Fibroblast of villous mesenchyme (primary cell): ENCODE data around the gene SLC6A3. TPM values are rescaled to one million over a fixed set of nuclear protein-coding genes. Genes with fewer than 3 reads are reported as not detected.

ENCODE experiments used
- DNase-seq: peaks from one replicate; pipeline ENCODE4 v3.0.0-alpha.2; 2010; ENCODE audit warnings: low read depth
- H3K4me3 ChIP-seq: 2 replicates; pipeline ENCODE4 v1.5.1; 2011; ENCODE audit warnings: low read depth, mild to moderate bottlenecking, low read length
- total RNA-seq: library from RNA; depleted of rRNA; stranded (reverse); fragments of >200 nt; gene quantifications from 2 replicates; pipeline ENCODE4 v1.2.3, GENCODE V29; 2012
- TF ChIP-seq, protein P1 (sequence below): IDR thresholded peaks from 2 replicates; pipeline ENCODE4 v1.5.1; 2012; ENCODE audit warnings: low read depth, mild to moderate bottlenecking, low read length; ENCODE audit not compliant: insufficient read depth

Gene SLC6A3
- total RNA-seq, 1 donor = not detected

DNA sequence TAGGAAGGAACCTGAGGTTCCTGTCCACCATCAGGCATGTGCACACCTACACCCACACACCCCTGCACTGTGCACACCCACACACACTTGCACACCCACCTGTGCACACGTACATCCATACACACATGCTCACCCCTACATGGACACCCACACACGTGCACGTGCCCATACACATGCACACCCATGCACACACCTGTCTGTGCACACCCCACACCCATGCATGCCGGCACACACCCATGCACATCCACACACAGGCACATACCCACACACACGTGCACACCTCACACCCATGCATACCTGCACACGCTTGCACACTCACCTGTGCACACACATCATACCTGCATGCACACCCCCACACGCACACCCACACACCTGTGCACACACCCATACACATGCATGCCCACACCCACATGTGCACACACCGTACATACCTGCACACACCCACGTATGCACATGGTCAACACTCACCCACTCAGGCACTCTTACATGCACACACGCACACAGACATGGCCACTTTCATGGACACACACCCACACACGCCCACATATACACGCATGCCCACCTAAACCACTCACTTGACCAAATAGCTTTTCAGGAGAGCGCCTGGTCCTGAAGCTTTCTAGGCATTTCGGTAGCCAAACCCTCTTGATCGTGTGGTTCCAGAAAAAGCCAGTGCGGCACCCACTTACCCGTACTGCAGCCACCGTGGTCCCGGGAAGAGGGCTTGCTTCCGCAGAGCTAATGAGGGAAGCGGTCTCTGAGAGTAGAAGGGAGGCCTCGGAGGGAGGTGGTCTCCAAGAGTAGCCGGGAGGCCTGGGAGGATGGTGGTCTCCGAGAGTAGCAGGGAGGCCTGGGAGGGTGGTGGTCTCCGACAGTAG lies 63.6 kb downstream of the SLC6A3 start:
- H3K4me3 ChIP-seq = no peak overlapping the region
- TF ChIP-seq, protein P1, sequence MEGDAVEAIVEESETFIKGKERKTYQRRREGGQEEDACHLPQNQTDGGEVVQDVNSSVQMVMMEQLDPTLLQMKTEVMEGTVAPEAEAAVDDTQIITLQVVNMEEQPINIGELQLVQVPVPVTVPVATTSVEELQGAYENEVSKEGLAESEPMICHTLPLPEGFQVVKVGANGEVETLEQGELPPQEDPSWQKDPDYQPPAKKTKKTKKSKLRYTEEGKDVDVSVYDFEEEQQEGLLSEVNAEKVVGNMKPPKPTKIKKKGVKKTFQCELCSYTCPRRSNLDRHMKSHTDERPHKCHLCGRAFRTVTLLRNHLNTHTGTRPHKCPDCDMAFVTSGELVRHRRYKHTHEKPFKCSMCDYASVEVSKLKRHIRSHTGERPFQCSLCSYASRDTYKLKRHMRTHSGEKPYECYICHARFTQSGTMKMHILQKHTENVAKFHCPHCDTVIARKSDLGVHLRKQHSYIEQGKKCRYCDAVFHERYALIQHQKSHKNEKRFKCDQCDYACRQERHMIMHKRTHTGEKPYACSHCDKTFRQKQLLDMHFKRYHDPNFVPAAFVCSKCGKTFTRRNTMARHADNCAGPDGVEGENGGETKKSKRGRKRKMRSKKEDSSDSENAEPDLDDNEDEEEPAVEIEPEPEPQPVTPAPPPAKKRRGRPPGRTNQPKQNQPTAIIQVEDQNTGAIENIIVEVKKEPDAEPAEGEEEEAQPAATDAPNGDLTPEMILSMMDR = no peak
- no peak for DNase-seq

DNA sequence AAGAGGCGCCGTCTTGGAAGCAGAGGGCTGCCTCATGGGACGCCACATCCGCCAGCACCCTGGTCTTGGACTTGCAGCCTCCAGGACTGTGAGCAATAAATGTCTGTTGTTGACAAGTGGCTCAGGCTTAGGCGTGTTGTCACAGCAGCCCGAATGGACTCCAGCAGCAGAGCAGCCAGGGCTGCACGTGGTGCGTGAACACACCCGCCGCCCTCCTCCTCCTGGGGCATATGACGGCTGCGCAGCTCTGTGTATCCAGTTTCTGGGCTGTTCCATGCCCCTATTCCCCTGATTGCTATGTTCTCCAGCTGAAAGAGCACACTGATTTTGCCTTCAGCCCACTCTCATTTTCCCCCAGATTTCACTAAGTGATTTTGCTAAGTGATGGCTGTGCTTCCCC lies 64.3 kb downstream of the SLC6A3 start:
- no peak for DNase-seq
- H3K4me3 ChIP-seq = no peak overlapping the region
- TF ChIP-seq, protein P1 = no peak

DNA sequence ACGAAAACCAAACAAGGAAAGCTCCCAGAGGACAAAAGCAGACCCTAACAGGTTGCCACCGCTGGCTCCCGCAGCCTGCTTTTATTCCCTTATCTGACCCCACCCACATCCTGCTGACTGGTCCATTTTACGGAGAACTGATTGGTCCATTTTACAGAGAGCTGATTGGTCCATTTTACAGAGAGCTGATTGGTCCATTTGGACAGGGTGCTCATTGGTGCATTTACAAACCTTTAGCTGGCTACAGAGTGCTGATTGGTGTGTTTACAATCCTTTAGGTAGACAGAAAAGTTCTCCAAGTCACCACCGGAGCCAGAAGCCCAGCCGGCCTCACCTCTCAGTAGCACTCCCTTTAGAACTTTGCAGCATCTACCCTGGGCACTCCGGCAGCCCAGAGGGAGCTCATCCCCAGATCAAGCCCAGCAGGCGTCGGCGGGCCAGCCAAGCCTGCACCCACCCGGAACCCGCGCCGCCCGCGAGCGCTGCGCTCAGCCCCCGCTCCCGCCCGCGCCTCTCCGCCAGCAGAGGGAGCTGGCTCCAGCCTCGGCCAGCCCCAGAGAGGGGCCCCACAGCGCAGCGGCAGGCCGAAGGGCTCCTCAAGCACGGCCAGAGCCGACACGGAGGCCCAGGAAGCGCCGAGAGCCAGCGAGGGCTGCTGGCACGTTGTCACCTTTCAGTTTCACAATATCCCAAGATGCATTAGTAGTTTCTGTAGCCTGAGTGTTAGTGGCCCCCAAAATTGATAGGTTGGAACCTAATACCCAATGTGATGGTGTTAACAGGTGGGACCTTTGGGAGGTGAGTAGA lies 65.0 kb downstream of the SLC6A3 start:
- TF ChIP-seq, protein P1 = peak; percentile 57
- peak; percentile 31 for DNase-seq
- H3K4me3 ChIP-seq = no peak overlapping the region

DNA sequence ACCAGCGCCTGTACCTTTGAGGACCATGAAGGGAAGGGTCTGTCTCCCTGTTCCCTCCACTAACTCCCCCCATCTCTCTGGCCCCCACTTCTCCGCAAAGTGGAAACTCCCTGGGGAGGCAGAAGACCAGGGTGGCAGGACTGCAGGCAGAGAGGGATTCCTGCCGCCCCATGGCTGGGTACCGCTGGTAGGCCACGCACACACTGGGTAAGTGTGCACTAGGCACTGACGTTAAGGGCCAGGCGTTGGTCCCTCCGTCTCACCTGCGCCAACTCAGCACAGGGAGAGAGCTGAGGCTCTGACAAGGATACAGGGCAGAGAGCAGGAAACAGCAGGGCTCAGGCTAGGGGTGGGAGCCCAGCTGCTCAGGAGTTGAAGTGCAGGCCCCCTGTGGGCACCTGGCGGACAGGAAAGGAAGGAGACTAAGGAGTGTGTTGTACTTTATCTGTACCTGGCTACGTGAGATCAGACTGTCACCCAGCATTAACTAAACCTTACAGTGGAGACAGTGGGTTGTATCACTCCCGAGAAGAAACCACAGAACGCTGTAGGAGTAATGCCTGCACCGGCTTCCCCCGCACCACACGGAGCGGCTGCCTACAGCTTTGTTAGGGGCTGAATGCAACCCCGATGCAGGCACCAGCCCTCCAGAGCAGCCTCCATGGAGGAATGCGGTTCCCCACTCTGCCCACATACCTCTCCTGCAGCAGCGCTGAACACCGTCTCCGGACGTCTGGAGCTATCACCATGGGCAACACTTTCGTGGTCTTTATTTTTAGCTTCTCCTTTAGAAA lies 66.2 kb downstream of the SLC6A3 start:
- TF ChIP-seq, protein P1 = no peak
- no peak for DNase-seq
- no peak overlapping the region for H3K4me3 ChIP-seq

DNA sequence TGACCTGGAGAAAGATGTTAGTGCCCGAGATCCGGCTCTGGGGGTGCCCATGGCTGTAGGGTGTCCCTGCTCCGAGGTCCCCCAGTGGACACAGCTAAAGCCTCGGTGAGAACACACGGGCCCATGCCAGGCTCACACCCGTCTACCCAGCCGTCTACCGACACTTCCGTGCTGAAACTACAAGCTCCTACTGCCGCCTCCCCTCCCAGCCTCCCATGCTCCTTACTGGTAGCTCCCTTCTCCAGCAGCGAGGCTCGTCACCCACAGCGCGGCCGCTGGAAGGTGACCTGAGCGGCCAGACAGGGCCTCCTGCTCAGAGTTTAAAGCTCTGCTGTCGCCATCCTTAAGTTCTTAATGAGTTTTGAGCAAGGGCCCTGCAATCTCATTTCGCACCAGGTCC lies 67.1 kb downstream of the SLC6A3 start:
- TF ChIP-seq, protein P1 = no peak
- DNase-seq = no peak
- H3K4me3 ChIP-seq = no peak overlapping the region

DNA sequence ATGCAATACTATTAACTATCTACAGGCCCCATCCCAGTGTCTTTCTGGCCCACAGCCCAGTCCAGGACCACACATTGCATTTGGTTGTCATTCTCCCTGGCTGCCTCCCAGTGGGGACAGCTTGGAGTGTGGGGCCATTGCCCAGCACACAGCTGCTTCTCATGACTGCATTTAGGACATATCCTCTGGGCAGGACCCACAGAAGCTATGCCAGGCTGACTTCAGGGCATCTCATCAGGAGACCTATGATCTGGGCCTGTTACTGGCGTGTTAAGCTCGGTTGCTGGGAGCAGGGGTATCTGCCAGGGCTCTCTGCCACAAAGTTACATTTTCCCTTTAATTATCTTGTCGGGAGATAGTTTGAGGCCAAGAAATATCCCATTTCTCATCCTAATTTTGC lies 68.3 kb downstream of the SLC6A3 start:
- no peak for DNase-seq
- TF ChIP-seq, protein P1 = no peak
- H3K4me3 ChIP-seq = no peak overlapping the region
